GM10248 (cell line): ENCODE measurements around the gene TUBGCP3.

Source experiments
- CTCF ChIA-PET: fragments of 300-600 bp; sonication (Branson Sonifier 250); formaldehyde crosslinking; extraction: SDS; loops from one replicate; lab custom pipeline; 2021; ENCODE audit warnings: antibody characterized with exemption; lab: Yijun Ruan, JAX
- POLR2A ChIA-PET: fragments of 350-650 bp; sonication (Branson Sonifier 250); formaldehyde crosslinking; extraction: SDS; loops from one replicate; lab custom pipeline; 2020; ENCODE audit warnings: antibody characterized with exemption; lab: Yijun Ruan, JAX
- DNase-seq: peaks from one replicate; pipeline ENCODE4 v3.0.0; 2012; ENCODE audit errors: extremely low spot score
- CTCF ChIP-seq: IDR thresholded peaks from 2 replicates; pipeline ENCODE4 v1.5.1; 2012; ENCODE audit warnings: mild to moderate bottlenecking, low read depth; ENCODE audit errors: extremely low read depth, missing control alignments, control extremely low read depth

Gene TUBGCP3

GRCh38 chr13:112532837-112533745 lies 54.9 kb downstream of the TUBGCP3 start:
- ChIA-PET POLR2A (no interaction called here), CTCF (interaction anchor here (2.0 kb wide), 1 partner anchor 11 kb away, joined by 5 read pairs; no protein-coding TSS in a partner anchor)
- DNase-seq, result no peak
- no peak for TF ChIP-seq CTCF

GRCh38 chr13:112531263-112531794 lies 56.6 kb downstream of the TUBGCP3 start:
- no peak for TF ChIP-seq CTCF
- ChIA-PET POLR2A (no interaction called here), CTCF (interaction anchor here (0.9 kb wide), 1 partner anchor 75 kb away, joined by 3 read pairs; no protein-coding TSS in a partner anchor)
- DNase-seq, result no peak

DNA sequence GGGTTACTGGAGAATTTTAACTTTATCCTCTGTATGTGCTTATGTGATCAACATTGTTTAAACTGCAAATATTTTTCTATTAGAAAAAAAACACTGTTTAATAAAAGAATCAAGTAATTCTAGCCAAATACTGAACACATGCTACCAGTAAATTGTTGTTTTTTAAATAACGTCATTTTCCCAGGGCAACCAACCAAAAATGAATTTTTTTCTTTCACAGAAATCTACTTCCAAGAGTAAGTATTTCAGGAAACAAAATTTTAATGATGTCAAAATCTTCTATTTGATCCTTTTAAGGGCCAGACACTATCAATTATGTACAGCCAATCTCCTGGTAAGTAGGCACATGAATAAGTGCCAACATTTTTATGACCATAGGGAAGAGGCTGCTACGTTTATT lies 57.1 kb downstream of the TUBGCP3 start:
- ChIA-PET CTCF (no interaction called here), POLR2A (no interaction called here)
- no peak for TF ChIP-seq CTCF

GRCh38 chr13:112529216-112529615 lies 58.7 kb downstream of the TUBGCP3 start:
- POLR2A ChIA-PET, result no interaction called here
- CTCF ChIA-PET, result interaction anchor here (1.0 kb wide), 1 partner anchor 9 kb away, joined by 3 read pairs; no protein-coding TSS in a partner anchor
- DNase-seq, result no peak
- TF ChIP-seq CTCF, result no peak

More for the DNA sequence above, 57.1 kb downstream of the TUBGCP3 start:
- no peak for DNase-seq

GRCh38 chr13:112526146-112526853 lies 61.7 kb downstream of the TUBGCP3 start:
- POLR2A ChIA-PET, result no interaction called here
- TF ChIP-seq CTCF, result no peak
- CTCF ChIA-PET, result no interaction called here
- DNase-seq, result no peak

- TF ChIP-seq CTCF, result no peak
- CTCF ChIA-PET, result interaction anchor here (1.0 kb wide), 1 partner anchor 40 kb away, joined by 3 read pairs; no protein-coding TSS in a partner anchor
- no peak for DNase-seq
- POLR2A ChIA-PET, result no interaction called here
Measured at GRCh38 chr13:112525356-112525945, 62.5 kb downstream of the TUBGCP3 start.
